AG09309 (cell line): ENCODE data around the gene ZNF782.
"Not testable (repeated sequence)": the region's sequence is repeated elsewhere in the genome, so short reads cannot be mapped to it uniquely, and the experiment has no call there.

ENCODE experiments used
- DNase-seq: peaks from one replicate; pipeline ENCODE4 v3.0.0-alpha.2; 2010; ENCODE audit warnings: low read depth
- H3K4me3 ChIP-seq: 2 replicates; pipeline ENCODE4 v1.5.1; 2011; ENCODE audit warnings: mild to moderate bottlenecking, low read depth, low read length, moderate library complexity; ENCODE audit not compliant: control insufficient read depth
- TF ChIP-seq, protein P1 (sequence below): IDR thresholded peaks from 2 replicates; pipeline ENCODE4 v1.5.1; 2011; ENCODE audit warnings: mild to moderate bottlenecking, low read depth, low read length, inconsistent platforms; ENCODE audit not compliant: insufficient read depth, control insufficient read depth; ENCODE audit errors: missing control alignments

The ZNF782 gene

DNA sequence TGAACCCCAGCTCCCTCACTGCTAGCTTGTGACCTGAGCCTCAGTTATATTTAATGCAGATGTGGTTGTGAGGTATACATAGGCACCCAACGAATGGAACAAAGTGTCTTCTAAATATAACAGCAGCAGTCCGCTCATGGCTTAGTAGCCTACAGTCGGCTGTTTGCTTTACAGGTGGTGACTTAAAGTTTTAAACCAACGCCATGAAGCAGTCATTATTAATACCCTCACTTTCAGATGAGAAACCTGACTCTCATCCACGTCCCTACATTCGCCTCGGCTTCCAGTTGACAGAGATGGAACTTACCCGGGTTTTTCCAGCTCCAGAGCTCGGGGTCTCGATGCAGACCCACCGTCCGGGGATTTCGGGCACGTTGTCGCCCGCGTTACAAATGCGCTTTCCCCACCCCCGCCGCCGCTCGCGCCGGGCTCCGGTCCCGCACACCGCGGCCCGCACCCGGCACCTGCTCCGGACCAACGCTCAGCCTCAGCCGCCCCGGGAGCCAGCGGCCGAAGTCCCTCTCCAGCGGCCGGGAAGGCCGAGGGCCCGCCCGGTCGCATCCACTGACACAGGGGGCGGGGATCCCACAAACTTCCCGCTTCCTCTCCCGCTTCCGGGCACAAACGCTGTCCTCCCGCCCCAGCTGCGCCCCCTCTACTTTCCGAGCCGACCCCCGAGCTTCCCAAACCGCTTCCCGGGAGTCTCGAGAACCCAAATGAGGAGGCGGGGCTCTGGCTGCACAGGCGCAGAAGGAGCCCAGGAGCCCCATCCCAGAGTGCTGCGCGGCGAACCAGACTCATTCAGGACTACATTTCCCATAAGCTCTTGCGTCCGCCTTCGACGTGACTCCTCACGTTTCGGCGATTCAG is at the start of gene ZNF782:
Gene ZNF782, minus strand, starts transcription at position 734 of the 870 bp plus-strand sequence. CDS start 2,553 bp downstream, outside the sequence.
- DNase-seq: peak; percentile 72
- peak within 1 kb of the TSS; percentile 98 for H3K4me3 ChIP-seq
- TF ChIP-seq, protein P1, sequence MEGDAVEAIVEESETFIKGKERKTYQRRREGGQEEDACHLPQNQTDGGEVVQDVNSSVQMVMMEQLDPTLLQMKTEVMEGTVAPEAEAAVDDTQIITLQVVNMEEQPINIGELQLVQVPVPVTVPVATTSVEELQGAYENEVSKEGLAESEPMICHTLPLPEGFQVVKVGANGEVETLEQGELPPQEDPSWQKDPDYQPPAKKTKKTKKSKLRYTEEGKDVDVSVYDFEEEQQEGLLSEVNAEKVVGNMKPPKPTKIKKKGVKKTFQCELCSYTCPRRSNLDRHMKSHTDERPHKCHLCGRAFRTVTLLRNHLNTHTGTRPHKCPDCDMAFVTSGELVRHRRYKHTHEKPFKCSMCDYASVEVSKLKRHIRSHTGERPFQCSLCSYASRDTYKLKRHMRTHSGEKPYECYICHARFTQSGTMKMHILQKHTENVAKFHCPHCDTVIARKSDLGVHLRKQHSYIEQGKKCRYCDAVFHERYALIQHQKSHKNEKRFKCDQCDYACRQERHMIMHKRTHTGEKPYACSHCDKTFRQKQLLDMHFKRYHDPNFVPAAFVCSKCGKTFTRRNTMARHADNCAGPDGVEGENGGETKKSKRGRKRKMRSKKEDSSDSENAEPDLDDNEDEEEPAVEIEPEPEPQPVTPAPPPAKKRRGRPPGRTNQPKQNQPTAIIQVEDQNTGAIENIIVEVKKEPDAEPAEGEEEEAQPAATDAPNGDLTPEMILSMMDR: no peak

DNA sequence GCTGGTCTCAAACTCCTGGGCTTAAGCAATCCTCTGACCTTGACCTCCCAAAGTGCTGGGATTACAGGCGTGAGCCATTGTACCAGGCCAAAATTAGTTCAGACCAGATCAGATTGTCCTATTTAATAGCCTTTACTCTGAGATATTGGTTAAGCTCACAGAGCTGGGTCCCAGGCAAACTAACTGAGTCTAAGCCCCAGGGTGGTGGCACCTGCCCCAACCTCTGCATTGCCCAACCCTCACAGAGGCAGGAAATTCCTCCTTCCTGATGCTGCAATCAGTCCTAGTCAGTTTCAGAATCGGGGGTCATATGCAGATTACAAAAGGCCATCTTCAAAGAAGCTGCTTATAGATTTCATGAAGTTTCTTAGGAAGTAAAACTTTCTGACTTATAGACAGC is 45.7 kb upstream of the ZNF782 start:
- not testable (repeated sequence) for H3K4me3 ChIP-seq, DNase-seq

DNA sequence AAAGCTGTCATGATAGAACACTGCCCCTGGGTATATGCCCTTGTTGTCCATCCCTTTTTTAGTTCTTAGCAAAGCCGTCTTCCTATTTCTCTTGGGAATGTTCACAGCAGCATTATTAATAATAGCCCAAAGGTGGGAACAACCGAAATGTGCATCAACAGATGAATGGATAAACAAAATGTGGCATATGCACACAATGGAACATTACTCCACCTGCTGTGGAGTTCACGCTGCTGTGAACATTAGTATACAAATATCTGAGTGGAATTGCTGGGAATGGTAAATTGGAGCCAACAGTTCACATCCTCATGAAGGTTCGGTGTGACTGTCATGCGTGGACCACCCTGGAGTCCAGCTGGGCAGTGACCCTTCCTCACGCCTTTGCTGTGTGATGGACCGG is 37.8 kb upstream of the ZNF782 start:
- no peak overlapping the region for H3K4me3 ChIP-seq
- no peak for DNase-seq
- TF ChIP-seq, protein P1: no peak

DNA sequence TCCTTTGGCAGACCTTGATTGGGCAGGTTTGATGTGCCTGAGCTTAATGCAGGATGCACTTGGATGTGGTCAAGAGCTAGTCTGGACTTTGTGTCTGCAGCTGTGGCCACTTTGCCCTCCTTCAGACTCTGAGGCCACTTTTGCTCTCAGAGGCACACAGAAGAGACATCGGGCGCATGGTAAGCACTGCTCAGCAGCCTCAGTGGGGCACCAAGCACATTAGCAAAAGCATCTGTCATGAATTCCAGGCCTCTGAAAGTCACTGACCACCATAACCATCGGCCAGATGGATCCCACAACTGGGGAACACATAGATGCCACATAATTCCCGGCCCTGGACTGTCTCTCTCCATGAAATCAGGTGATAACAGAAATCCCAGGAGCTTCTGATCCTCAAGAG is 34.3 kb upstream of the ZNF782 start:
- TF ChIP-seq, protein P1: no peak
- no peak for DNase-seq
- H3K4me3 ChIP-seq: no peak overlapping the region

DNA sequence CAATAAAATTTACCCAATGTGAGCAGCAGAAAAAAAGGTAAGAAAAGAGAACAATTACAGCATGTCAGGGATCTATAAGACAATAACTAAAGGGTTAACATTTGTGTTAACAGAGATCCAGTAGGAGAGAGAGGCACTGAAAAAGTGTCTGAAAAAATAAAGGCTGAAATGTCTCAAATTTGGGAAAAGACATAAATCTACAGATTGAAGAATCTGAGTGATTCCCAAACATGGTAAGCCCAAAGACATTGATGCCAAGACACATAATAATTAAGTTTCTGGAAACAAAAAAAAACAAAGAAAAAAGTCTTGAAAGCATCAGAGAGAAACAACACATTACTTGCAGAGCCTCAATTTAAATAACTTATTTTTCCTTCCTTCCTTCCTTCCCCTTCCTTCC is 31.1 kb upstream of the ZNF782 start:
- no peak overlapping the region for H3K4me3 ChIP-seq
- TF ChIP-seq, protein P1: no peak
- DNase-seq: no peak

DNA sequence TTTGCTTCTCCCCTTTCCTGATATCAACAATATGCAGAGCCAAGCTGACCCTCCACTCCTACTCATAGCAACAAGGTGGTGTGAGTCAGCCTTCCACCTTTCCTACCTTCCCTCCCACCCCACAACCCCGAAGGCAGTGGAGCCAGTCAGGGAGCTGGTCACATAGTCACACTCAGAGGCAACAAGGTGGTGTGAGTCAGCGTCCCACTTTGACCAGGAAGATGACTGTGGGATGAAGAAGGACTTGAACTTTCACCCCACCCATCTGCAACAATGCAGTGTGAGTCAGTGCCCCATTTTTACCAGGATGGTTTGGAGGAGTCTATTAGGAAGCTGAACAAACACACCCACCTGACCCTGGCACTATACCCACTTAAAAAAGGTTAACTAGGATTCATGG is 30.1 kb upstream of the ZNF782 start:
- H3K4me3 ChIP-seq: no peak overlapping the region
- DNase-seq: no peak
- TF ChIP-seq, protein P1: no peak

DNA sequence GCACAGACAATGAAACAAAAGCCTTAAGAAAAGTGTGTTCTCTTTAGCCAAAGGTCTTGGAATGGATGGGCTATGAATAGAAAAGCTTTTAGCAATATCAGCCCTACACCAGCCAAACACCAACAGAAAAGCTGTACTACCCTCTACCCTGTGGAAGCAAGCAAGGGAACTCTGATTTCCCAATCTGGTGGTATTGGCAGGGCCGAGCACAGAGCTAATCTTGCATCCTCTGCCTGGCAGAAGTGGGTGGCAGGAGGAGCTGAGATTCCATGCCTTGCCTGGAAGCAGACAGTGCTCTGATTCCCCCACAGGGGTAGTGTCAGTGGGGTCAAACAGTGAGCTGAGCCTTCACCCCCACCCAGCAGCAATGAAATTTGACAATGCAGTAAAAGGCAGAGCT is 29.6 kb upstream of the ZNF782 start:
- TF ChIP-seq, protein P1: no peak
- no peak overlapping the region for H3K4me3 ChIP-seq
- no peak for DNase-seq
